Endometrial microvascular endothelial cells (primary cell): Measurements from ENCODE around the gene SFMBT2. TPM values are rescaled to one million over a fixed set of nuclear protein-coding genes. Genes with fewer than 3 reads are reported as not detected.

Experiments used
- in situ Hi-C: cut with HindIII; loops from 2 replicates; pipeline ENCODE4 v1.10.0; 2017; ENCODE audit warnings: low sequenced_read_pairs, low pct_unique_long_range_greater_than_20kb; ENCODE audit errors: inconsistent ontology term
- total RNA-seq: library from RNA; depleted of rRNA; stranded (reverse); fragments of >200 nt; gene quantifications from one replicate; pipeline ENCODE4 v1.2.3, GENCODE V29; 2015; ENCODE audit errors: inconsistent ontology term

Gene SFMBT2
- total RNA-seq: 1.2 TPM

GRCh38 chr10:7410862-7411670, at the start of gene SFMBT2:
SFMBT2 (minus strand) TSS chr10:7411034; CDS start chr10:7381898, 29,136 bp downstream.
- in situ Hi-C loops: no loop called here

DNA sequence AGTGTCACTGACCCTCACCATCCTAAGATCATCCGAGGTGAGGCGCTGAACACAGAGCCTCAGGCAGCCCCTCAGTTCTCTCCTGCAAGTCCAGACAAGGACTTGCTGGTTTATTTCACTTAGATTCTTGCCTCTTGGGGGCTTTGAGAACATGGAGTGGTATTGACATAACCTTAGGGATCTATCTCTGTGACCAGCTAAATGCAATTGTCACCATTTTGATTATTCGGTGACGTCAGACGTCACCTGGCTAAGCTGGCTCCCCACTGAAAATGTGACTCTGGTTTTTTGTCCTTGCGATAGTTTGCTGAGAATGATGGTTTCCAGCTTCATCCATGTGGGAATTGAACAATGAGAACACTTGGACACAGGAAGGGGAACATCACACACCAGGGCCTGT, 49.2 kb upstream of the SFMBT2 start:
- in situ Hi-C loops: no loop called here

DNA sequence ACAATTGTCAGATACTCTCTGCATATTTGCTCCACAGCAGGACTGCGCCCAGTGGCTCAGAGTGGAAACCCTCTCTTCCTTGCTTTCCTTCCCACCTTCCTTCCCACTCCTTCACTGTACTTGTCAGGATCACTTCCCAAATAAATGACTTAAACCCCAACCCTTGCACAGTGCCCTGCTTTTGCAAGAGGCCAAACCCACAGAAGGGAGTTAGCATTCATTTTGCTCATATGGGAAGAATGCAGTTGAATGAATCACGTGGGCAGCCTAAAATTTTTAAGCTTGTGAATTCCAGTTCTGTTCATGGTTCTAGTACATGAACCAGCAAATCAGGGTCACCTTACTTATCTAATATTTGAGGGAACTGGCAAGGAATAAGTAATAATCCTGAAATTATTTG, 47.7 kb upstream of the SFMBT2 start:
- in situ Hi-C loops: no loop called here

- in situ Hi-C loops: no loop called here
These were observed 46.9 kb upstream of the SFMBT2 start for GRCh38 chr10:7457478-7458316.

- in situ Hi-C loops: no loop called here
These were observed 38.3 kb upstream of the SFMBT2 start for GRCh38 chr10:7449063-7449695.

GRCh38 chr10:7445474-7446185, 34.8 kb upstream of the SFMBT2 start:
- in situ Hi-C loops: no loop called here

DNA sequence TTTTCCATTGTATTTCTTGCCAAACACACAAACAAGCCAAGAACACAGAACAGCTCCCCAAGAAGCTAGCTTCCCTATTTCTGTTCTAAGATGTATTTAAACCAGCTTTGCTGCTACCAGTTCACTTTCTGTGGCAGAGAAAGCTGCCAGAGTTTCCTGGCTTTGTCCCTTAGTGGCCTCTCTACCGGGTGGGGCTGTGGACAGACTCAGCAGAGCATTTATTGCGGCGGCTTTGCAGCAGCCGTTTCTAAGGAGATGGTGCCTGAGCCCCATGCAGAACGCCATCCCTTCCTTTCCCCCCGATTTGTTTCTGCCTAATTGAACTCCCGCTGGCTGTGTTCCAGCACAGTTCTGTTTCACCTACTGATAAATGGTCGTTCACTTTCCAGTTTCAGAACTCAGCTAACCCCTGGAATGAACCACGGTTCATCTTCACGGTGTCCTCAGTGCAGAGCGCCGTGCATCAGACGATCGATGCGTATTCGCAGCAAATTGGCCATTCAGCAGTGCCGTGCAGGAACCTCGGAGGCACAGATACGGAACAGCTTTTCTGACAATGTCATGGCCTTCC, 33.8 kb upstream of the SFMBT2 start:
- in situ Hi-C loops: no loop called here

DNA sequence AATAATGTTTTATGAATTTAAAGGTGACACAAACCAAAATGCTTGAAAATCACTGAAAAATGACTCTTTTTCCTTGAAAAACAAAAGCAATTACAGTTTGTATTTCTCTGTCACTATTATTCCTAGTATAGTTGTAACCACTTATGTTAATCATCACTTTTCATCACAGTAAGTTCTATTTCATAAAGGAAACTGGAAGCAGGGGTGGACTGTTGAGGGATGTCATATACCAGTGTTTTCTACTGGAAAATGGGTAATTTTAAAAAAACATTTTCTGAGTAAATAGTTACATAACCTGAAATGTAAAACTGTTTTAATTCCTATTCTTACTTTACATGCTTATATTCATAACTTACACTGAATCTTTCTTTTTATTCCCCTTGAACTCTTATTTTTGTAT, 32.2 kb upstream of the SFMBT2 start:
- in situ Hi-C loops: no loop called here

DNA sequence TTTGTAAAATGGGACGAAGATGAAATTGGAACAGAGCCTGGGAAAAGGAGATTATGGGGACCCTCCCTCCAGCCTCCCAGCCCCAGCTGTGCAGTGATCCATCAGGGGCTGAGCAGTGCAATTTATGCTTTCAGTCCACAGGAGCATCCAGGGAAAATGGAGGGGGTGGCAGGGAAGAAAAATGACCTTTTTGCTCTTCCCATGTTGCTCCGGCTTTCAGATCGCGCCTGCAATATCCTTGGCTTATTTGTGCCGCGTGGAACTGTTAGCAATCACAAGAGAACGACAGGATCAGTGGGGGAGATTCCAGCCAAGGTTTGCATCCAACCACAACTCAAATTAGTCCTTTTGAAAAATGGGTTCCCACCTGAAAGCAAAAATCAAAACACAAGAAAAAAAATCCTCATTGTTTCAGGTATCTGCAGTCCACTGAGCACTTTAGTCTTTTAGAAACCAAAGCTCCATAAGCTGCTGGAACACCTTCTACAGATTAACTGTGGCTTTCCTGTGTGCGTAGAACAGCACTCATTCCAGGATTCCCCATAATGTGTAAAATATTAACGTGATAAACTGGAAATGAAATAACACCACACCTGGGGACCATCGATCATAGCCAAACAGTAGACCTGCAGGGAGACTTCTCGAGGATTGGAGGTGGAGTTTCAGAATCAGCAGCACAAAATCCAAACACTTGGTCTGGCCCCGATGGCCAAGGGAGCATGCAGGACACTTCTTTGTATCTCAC, 30.7 kb upstream of the SFMBT2 start:
- in situ Hi-C loops: no loop called here

DNA sequence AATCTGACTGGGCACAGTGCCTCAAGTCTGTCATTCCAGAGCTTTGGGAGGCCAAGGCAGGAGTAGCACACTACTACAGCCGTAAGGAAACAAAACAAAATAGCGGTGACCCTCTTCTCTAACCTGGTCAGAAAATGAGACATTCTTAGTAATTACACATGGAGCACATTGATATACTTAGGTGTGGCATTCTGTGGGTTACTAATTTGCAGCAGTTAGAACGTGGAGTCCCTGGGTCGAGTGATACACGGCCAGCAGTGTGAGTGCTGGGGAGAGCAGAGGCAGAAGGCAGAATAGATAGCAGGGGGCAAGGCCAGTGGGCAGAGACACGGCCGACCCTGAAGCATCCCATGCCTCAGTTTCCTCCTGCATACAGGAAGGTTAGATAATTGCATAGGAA, 28.9 kb upstream of the SFMBT2 start:
- in situ Hi-C loops: no loop called here

DNA sequence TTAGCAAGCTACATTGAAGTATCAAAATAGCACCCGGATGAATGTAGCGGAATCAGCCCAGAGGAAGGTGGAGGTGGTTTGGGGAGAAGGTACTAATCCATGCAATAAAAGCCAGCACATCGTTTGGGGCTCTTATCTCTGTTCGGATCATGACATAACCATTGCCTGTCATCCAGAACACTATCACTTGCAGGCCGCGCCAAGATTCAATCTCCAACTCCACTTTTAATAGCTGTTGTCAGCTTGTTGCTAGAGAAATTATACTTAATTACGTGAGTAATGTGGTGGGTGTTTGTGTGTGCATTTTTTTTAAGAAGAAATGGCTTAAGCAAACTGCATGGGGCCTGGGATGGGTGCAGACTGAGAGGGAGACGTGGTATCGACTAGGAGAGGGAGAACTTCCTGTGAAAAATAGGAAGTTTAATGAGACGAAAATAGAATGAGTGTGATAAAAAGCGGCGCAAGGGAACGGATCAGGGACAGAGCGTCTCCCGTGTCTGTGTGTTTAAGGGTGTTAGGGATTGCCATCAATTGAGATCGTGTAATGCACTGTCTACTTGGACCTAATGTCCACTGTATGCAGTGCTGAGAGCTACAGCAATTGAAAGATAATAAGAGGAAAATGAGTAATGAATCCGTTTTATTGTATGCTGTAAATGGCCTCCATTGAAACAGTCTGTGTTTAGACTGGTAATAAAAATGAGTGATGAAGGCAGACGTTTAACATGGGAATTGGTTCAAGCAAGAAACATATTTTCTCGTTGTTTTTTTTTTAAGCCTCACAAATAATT, 27.6 kb upstream of the SFMBT2 start:
- in situ Hi-C loops: no loop called here

DNA sequence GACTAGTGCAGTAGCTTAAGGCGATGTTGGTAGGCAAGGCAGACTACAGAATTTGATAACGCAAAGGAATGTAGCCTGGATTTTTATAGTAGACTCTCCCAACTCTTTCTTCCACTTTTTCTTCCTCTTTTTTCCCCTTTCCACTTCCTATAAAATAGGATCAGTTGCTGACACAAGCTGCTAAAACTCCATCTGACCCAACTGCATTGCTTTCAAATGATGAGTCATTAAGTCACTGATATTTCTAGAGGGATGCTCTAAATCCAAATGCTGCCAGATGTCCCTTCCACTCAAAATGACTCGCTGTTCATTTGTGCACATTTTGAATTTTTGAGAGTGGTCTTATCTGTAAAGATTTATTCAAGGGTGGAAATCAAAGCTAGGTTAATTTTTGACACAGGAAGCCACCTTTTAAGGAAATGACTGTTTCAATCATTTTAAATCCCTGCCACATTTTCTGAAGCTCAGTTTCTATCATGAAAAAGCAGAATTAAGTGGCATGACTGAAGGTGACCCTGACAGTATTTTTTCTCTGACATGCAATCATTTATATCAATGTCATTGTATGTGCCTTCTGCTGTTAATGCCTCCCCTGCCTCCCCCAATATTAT, 25.8 kb upstream of the SFMBT2 start:
- in situ Hi-C loops: no loop called here

- in situ Hi-C loops: no loop called here
These were observed 24.8 kb upstream of the SFMBT2 start for GRCh38 chr10:7435674-7436073.

DNA sequence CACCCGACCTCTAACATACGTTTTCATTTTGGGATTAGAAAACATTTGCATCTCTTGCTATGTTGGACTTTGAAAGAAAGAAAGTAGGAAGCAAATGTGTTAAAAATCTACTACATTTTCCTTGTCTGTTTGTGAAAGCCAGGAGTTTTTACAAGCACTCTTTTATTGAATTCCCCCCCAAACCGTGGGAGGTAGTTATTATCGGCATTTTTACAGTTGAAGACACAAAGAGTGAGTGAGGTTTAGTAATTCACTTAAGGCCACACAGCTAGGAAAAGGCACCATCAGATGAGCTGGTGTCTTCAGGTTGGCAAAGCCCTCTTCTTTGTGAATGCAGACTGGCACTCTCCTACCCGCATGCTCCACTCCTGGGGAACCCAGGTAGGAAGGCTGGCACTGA, 23.5 kb upstream of the SFMBT2 start:
- in situ Hi-C loops: no loop called here

GRCh38 chr10:7433861-7434260, 23.0 kb upstream of the SFMBT2 start:
- in situ Hi-C loops: no loop called here

GRCh38 chr10:7432884-7433726, 22.3 kb upstream of the SFMBT2 start:
- in situ Hi-C loops: no loop called here
